GM19239 (cell line): ENCODE measurements around the gene TIMMDC1.
A peak's percentile ranks its signal among the peaks of the same experiment; 100 is the strongest.
"Not testable (repeated sequence)": the region's sequence is repeated elsewhere in the genome, so short reads cannot be mapped to it uniquely, and the experiment has no call there.

Experiments used
- DNase-seq: peaks from one replicate; pipeline ENCODE4 v3.0.0; 2011; ENCODE audit warnings: low spot score; ENCODE audit not compliant: insufficient read length
- FAIRE-seq: peaks from 2 replicates; lab custom pipeline; 2011; peaks lifted over from hg19 to GRCh38; lab: Jason Lieb, UNC

TIMMDC1 gene

DNA sequence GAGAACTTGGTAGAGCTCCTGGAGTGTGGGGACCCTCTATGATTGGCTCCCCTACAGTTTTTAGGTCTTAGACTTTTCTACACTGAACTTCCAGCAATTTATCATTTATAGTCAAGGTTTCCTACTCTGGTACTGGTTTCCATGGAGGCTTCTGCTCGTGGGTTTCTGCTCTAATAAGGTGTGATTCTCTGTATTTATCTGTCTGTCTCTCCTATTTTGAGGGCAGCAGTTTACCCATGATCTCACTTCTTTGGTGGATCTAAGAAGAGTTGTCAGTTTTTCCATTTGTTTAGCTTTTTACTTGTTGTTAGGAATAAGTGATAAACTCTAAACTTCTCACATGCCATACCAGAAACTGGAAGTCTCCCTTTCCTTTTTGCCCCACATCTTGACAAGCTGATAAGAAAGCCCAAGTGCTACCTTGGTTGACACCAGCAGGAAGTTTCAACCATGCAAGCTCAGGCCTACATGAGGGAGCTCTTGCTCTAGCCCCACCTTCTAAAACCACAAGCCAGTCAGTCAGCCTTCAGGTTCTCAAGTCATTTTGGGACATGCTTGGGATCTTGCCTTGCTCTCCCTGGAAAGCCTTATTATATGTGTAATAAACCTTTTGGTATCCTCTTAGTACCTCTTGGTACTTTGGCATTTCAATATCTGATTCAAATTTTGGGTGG is 10.0 kb downstream of the TIMMDC1 start:
- peak; percentile 79 for FAIRE-seq
- DNase-seq = no peak

DNA sequence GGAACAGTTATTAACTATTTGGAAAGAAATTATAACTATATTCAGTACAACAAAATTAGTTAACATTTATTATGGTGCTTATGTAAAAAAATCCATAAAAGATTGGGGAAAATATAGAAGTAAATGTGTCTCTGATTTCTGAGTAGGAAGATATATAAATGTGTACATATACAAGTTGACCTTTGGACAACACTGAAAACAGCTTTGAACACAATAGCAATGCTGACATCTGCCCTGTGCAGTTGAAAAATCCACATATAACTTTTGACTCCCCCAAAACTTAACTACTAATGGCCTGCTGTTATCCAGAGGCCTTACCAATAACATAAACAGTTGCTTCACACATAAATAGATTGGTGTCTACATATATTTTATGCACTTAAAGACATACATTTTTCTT is 12.3 kb downstream of the TIMMDC1 start:
- FAIRE-seq = no peak
- DNase-seq = no peak

DNA sequence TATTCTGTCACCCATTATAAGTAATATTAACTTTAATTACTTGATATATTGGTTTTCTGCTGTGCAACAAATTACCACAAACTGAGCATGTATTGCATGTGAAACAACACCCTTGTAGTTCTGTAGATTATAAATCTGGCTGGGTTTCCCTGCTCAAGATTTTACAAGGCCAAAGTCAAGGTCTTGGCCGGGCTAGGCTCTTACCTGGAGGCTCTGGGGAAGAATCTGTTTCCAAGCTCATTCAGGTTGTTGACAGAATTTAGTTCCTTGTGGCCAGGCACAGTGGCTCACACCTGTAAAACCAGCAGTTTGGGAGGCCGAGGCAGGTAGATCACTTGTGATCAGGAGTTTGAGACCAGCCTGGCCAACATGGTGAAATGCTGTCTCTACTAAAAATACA is 16.3 kb downstream of the TIMMDC1 start:
- DNase-seq = no peak
- FAIRE-seq = no peak

DNA sequence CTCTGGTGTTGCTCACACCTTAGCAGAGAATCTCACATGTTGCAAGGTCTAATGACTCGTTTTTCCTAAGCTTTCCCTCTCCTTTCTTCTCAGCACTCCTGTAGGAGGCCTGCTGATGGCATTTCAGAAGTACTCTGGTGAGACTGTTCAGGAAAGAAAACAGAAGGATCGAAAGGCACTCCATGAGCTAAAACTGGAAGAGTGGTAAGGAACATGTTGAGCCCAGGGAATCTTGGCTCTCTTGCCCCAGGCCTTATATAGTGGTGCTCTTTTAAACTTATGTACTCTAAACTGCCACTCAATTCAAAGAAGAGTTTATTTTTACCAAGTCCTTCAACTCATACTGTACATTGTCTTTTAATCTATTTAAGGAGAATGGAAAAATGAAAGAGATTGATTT is 18.8 kb downstream of the TIMMDC1 start:
- no peak for DNase-seq
- peak; percentile 49 for FAIRE-seq

DNA sequence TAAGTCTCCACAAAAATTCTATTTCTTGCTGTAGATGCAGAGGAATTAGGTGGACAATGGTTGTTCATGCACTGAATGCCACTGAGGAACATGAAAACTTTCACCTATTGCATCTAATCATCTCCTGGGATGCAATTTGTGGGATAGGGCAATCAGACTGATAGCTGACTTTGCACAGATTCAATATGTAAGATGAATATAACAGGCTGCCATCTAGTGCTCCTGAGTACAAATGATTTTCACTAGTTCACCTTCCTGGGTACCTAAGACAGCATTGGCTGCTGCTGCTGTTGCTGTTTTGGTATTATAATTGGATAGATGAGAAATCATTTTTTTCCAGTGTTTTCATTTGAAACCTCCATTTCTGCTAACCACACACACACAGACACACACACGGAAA is 19.7 kb downstream of the TIMMDC1 start:
- DNase-seq (no peak), FAIRE-seq (no peak)

DNA sequence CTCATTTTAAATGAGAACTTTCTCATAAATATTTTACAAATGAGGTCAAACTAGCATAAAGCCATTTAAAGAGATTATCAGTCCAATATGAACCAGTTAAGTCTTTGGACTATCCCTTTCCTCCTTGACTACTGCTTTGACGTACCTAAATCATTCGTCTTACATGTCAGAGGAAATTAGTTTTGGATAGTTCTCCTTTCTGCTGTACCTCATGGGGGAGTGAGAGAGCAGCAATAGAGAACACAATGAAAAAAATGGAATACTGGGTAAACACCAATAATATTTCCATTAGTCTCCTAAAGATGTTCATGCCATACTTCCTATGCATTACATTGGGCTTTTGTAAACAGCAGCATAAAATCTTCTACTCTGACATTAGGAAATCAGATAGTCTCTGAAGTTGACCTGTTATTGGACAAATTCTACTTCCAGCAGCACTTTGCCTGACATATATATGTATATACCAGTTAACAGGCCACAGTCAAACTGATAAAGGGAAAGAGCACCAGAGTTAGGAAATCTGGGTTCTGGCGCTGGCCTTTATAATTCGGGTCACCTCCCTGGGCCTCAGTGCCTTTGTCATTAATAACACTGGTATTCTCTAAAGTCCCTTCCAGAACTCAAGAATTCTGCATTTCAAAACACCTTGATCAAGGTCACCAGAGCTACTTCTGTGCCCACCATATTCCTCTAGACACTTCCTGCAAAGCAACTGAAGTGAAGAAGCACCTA is 26.8 kb downstream of the TIMMDC1 start:
- no peak for DNase-seq
- FAIRE-seq = peak; percentile 18

DNA sequence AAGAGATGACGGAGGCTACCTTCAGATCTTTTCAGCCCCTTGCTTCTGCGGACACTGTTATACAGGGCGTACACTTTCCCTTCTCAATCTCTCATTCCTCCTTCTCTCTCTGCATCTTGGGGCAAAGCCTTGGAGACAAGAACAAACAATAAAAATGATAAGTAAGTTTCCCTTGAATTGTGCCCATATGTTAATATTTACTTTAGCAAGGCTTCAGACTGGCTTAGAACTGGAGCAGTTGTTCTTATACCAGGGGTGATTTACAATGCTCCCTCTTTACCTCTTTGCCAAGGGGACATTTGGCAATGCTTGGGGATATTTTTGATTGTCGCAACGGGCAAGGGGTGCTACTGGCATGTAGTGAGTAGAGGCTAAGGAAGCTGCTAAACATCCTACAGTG is 29.4 kb downstream of the TIMMDC1 start:
- FAIRE-seq = no peak
- DNase-seq = no peak

DNA sequence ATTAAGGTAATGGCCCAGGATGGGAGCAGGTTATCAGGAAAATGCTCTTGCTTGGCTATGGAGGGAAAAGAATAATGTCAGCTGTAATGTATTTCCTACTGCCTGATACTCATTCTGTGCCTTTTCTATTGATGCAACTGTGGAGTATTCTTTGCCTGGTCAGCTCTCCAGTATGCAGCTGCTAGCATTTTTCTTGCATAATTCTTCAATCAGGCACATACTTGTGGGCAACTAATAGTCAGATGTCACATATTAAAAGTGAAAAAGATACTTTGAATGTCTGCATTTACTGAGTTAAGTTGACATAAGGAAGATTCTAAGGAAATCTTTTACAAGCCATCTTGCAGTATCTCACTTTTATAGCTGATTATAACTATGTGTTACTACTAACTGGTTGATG is 31.5 kb downstream of the TIMMDC1 start:
- FAIRE-seq (peak; percentile 14), DNase-seq (no peak)

DNA sequence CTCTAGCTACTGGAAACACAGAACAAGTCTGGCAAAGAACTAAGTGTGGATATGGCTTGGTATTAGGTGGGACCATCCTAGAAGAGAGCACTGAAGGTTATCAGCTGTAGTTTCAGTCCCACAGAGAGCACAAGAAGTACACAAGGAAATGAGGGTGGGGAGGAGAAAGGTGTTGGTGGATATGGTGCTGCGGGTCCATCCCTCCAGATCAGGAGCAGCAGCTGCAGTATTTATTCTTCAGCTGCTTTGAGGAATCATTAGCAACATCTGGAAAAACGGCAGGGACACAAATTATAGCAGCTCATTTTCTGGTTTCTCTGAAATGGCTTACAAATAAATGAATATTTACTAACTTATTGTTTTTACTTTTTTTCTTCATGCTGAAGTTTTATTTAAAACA is 32.1 kb downstream of the TIMMDC1 start:
- no peak for DNase-seq
- FAIRE-seq = no peak

DNA sequence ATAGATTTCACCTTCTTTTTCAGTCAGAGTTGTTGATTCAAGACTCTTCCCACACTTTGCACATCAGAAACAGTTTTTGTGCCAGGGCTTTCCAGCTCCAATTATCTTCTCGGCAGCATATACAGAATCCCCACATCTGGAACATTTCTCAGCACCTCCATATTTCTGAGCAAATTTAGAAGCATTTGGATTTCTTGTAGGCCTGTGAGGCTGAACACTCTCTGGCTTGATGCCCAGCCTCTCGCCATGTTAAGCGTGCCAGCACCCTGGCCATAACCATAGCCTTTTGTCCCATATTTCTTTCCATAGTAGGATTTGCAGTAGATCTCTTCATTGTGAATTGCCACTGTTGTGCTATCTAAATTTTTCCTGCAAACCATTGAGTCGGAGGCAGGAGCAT is 32.8 kb downstream of the TIMMDC1 start:
- FAIRE-seq = peak; percentile 83
- no peak for DNase-seq

DNA sequence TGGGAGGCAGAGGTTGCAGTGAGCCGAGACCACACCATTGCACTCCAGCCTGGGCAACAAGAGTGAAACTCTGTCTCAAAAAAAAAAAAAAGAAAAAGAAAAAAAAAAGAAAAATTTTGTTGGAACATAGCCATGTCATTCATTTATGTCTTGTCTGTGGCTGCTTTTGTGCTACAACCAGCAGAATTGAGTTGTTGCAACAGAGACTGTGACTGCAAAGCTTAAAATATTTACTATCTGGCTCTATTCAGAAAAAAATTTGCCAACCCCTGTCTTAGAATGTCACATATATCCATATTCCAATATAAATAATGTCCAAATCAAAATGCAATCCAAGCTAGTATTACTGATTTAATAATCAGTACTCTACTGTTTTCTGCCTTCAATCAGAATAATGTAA is 35.9 kb downstream of the TIMMDC1 start:
- FAIRE-seq (no peak), DNase-seq (no peak)

DNA sequence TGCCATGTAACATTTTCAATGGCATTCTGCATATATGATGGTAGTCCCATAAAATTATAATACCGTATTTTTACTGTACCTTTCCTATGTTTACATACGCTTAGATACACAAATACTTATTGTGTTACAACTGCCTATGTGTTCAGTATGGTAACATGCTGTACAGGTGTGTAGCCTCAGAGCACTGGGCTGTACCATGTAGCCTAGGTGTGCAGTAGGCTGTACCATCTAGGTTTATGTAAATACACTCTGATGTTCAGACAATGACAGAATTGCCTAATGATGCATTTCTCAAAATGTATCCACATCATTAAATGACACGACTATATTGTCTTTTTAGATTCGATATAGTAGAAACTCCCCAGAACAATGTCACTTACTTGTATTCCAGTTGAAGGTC is 38.4 kb downstream of the TIMMDC1 start:
- peak; percentile 63 for FAIRE-seq

DNA sequence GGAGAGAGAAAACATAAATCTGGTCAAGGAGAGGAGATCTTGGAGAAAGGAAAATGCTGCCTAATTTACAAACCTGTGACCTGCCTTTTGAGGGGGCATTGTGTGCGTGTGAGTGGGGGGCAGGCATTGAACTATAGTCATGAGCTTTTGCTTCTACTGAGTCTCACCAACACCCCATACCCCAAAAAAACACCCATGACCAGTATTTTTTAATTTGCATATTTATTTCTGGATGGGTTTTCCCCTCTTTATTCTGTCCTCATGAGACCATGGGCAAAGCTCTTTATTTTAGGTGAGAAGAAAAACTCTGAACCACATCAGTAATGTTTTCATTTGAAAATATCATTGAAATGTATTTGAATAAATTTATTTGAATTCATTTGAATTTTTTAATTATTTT is 40.4 kb downstream of the TIMMDC1 start:
- FAIRE-seq (no peak), DNase-seq (no peak)

More for the DNA sequence above, 38.4 kb downstream of the TIMMDC1 start:
- no peak for DNase-seq

DNA sequence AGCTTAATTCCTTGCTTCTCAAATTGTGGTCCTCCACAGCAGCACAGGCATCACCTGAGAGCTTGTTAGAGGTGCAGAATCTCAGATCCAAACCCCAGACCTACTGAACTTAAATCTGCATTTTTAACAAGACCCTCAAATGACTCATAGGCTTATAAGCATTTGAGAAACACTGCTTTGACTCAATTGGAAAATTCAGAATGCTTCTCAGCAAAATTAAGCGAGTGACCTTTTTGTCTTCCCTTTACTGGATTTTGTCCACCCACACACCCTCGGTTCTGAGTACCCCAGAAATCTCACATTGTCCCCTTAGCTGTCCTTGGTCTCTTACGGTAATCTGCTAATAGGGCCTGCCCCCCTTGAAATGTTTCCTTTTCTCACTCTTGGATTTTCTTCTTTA is 43.2 kb downstream of the TIMMDC1 start:
- FAIRE-seq = no peak
- no peak for DNase-seq

DNA sequence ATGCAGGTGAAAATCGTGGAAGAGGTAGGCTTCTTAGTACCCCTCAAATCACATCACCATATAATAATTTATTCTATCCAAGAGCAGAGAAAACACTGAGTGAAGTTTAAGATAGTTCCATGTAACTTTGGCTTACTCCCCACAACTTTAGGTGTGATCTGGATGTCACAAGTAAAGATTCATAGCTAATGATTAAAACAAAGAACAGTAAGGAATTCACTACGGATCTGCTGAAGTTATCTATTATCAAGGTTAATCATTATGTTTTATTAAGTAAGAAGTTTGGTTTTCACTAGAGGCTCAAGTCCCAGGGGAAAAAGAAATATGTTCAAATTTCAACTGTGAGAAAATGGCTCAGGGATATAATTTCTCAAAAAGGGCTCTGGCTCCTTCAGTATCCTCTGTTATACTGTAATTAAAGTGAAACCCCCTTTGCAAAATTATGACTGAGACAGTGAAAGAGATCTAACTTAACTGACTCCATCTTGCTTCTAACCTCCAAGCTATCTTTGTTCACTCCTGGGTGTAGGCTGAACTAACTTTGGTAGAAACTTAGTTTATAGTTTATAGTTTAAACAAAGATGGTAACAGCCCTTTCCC is 43.9 kb downstream of the TIMMDC1 start:
- DNase-seq (no peak), FAIRE-seq (no peak)

DNA sequence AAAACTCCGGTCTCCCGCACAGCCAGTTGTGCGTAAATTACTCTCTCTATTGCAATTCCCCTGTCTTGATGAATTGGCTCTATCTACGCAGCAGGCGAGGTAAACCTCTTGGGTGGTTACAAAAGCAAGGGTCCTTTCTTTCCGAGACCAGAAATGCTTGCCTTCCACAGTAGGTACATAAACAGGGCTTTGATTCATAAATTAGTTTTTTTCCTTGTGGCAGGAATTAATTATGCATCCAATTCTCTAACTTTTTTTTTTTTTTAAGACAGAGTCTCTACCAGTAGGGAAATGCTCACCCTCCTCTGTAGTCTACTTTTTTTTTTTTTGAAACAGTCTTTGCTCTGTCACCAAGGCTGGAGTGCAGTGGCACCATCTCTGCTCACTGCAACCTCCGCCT is 44.8 kb downstream of the TIMMDC1 start:
- FAIRE-seq (peak; percentile 70), DNase-seq (no peak)

DNA sequence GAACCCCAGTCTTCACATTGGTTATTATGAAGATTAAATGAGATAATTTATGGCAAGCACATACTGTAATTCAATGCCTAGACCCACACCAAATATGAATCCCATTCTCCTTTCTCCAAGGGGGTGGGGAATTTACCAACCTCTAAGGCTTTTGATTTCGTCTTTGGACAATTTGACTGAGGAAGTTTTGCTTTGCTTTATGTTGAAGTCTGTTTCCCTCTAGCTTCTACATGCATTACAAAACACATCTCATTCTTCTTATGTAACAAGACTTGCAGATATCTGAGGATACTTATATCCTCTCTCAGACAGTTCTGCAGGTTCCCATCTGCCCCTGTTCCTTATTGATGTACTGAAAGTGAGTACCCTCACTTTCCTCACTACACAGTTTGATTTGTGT is 48.9 kb downstream of the TIMMDC1 start:
- no peak for FAIRE-seq
- DNase-seq = no peak

DNA sequence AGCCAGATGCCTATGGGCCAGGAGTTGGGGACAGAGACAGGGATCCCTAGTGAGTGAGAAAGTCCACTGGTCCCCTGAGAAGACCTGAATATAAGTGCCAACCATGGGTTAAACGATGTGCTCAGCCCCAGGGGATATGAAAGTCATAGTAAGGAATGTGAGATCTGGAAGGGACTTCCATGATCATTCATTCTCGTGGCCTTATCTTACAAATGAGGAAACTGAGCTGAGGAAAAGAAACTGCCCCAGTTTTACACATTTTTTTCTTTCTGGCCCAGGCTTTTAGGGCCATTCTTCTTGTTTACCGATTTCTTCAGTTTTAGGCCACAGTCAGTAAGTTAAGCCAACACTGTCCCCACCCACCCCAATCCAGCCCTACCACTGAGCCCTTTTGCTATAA is 50.0 kb downstream of the TIMMDC1 start:
- no peak for DNase-seq
- no peak for FAIRE-seq

DNA sequence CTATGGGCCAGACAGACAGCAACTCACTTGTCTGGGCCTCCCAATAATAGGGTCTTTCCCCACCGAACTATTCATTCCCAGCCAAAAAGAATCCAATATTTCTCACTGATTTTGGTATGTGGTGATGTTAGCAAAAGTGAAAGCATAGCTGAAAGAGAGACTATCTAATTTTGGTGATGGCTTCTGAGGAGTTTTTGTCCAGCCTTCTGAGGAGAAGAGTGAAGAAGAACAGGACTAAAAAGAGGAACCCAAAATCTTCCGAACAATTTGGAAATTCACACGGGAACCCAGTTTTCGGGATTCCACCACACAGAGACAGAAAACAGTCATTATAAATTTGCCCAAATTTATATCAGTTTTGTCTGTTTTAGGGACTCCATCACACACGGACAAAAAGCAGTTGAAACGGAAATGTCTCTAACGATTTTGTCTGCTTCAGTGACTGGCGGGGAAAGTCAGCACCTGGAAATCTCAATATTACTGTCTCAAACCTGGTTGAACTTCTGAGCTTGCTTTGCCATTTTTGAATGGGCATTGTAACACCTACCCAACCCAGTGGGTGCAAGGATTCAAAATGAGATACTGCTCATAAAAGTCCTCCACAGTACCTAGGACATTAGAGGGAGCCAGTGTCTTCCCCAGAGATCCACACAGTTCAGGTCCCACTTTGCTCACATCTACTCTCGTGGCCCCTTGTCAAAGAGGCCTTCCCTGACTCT is 52.0 kb downstream of the TIMMDC1 start:
- FAIRE-seq (peak; percentile 96), DNase-seq (no peak)

DNA sequence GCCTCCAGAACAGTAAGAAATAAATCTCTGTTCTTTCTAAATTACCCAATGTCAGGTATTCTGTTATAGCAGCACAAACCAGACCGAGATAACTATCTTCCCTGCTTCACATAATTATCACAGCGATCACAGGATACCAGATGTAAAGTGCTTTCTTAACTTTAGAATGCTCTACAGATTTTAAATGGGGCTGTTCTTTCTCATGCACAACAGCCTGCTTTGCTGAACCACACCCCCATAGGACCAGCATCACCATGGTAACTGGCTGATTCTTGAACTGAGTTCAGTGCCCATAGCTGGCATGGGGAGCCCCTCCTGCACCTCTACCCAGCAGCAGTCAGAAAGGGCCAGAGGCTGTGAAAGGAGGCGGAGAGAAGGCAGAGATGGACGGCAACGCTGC is 53.3 kb downstream of the TIMMDC1 start:
- no peak for DNase-seq
- no peak for FAIRE-seq

DNA sequence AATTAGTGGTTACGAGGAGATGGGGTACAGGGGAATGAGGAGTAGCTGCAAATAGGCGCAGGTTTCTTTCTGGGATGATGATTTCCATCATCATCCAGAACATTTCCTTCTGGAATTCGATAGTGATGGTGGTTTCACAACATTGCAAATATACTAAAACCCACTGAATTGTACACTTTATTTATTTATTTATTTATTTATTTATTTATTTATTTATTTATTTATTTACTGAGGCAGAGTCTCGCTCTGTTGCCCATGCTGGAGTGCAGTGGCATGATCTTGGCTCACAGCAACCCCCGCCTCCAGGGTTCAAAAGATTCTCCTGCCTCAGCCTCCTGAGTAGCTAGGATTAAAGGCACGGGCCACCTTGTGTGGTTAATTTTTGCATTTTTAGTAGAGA is 54.6 kb downstream of the TIMMDC1 start:
- FAIRE-seq, DNase-seq: not testable (repeated sequence)
